Measurements from ENCODE around the gene ZNF598.

Gene ZNF598

DNA sequence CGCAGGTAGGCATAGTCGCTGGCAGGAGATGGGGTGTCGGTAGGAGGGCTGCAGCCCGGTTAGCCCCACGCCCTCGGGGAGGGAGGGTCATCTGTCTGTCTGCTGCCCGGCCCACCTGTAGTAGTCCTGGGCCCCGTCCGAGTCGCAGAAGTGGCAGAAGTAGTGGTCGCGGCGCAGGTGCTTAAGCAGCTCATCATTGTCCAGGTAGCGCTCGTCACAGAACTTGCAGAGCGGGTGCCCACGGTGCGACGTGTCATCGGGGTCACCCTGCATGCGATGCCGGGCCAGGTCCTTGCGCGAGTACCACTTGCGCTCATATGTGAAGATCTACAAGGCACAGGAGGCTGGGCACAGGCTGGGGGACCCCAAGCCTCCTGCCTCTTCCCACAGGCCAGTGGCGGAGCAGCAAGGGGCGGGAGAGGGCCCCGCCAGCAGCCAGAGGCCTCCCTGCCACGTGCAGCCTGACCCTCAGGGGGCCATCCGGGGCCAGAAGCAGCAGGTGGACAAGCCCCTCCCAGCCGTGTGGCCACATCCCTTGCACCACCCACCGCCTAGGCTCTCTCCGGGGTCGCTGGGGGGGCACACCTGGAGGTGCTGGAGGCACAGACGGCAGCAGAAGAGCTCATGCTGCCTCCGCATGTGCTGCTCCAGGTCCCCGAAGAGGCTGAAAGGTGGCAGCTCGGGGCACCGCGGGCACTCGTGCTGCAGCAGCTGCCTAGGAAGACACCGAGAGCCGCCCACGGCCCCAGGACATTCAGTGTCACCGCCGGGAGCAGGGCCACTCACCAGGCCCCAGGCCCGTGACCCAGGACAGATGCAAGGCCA, 7.0 kb downstream of the ZNF598 start:
- TF ChIP-seq YY1 (IDR thresholded peaks at IDR 0.05; ENCODE audit: low read depth) (no peak), TEAD4 (IDR thresholded peaks at IDR 0.05) (no peak), NFIC (IDR thresholded peaks at IDR 0.05) (no peak), CREB1 (IDR thresholded peaks at IDR 0.05; ENCODE audit: low read depth) (no peak), TCF12 (IDR thresholded peaks at IDR 0.05; ENCODE audit: low read depth) (no peak), EGR1 (IDR thresholded peaks at IDR 0.05) (no peak), TAF1 (IDR thresholded peaks at IDR 0.05; ENCODE audit: low read depth) (no peak), ZBTB7A (IDR thresholded peaks at IDR 0.05; ENCODE audit: low read depth) (no peak), CEBPB (IDR thresholded peaks at IDR 0.05) (no peak), FOXM1 (IDR thresholded peaks at IDR 0.05; ENCODE audit: borderline replicate concordance, low read depth) (no peak), RAD21 (IDR thresholded peaks at IDR 0.05; ENCODE audit: low read depth) (no peak), EP300 (IDR thresholded peaks at IDR 0.05; ENCODE audit: borderline replicate concordance) (no peak)
- TF ChIP-seq, protein P1, sequence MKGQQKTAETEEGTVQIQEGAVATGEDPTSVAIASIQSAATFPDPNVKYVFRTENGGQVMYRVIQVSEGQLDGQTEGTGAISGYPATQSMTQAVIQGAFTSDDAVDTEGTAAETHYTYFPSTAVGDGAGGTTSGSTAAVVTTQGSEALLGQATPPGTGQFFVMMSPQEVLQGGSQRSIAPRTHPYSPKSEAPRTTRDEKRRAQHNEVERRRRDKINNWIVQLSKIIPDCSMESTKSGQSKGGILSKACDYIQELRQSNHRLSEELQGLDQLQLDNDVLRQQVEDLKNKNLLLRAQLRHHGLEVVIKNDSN (IDR thresholded peaks at IDR 0.05) = no peak
- TF ChIP-seq, protein P2, sequence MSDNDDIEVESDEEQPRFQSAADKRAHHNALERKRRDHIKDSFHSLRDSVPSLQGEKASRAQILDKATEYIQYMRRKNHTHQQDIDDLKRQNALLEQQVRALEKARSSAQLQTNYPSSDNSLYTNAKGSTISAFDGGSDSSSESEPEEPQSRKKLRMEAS (IDR thresholded peaks at IDR 0.05) = no peak
- TF ChIP-seq, protein P3, sequence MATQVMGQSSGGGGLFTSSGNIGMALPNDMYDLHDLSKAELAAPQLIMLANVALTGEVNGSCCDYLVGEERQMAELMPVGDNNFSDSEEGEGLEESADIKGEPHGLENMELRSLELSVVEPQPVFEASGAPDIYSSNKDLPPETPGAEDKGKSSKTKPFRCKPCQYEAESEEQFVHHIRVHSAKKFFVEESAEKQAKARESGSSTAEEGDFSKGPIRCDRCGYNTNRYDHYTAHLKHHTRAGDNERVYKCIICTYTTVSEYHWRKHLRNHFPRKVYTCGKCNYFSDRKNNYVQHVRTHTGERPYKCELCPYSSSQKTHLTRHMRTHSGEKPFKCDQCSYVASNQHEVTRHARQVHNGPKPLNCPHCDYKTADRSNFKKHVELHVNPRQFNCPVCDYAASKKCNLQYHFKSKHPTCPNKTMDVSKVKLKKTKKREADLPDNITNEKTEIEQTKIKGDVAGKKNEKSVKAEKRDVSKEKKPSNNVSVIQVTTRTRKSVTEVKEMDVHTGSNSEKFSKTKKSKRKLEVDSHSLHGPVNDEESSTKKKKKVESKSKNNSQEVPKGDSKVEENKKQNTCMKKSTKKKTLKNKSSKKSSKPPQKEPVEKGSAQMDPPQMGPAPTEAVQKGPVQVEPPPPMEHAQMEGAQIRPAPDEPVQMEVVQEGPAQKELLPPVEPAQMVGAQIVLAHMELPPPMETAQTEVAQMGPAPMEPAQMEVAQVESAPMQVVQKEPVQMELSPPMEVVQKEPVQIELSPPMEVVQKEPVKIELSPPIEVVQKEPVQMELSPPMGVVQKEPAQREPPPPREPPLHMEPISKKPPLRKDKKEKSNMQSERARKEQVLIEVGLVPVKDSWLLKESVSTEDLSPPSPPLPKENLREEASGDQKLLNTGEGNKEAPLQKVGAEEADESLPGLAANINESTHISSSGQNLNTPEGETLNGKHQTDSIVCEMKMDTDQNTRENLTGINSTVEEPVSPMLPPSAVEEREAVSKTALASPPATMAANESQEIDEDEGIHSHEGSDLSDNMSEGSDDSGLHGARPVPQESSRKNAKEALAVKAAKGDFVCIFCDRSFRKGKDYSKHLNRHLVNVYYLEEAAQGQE (IDR thresholded peaks at IDR 0.05; ENCODE audit: low read depth) = no peak

DNA sequence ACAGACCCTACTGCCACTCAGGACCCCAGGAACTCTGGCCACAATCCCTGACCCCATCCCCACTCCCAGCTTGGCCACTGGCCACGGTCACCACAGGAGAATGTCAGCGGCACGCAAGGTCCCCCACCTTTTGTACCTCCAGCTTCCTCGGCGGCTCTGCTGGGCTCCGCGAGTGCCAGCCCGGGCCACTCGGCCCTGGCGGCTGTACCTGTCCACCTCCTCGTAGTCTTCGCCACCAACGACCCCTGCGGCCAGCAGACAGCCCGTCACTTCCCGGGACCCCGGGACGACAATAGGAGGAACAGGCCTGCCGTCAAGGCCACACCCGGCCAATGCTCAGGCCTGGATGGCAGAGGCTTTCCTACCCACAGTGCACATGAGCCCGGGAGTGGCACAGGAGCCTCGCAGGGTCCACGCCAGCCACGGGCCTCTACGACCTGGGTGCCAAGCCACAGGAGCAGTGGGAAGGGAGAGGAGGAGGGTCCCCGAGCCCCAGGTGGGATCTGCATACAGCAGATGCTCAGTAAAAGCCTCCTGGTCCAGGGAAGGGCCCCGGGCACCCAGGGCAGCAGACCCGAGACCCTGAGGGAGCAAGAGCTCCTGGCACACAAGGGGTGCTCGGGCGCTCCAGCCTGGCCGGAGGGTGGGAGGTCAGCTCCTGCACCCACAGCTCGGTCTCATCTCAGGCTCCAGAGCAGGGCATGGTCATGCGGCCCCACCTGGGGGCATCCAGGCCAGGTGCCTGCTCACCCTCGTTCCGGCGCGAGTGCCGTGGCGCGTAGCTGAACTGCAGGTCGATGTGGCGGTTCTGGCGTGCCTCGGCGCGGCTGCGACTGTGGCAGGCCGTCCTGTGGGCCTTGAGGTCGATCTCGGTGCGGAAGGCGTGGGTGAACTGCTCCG, 7.9 kb downstream of the ZNF598 start:
- no peak for TF ChIP-seq ZBTB7A (IDR thresholded peaks at IDR 0.05; ENCODE audit: low read depth)
- TF ChIP-seq NFIC (IDR thresholded peaks at IDR 0.05) = no peak
- TF ChIP-seq, protein P2 (IDR thresholded peaks at IDR 0.05) = no peak
- no peak for TF ChIP-seq CEBPB (IDR thresholded peaks at IDR 0.05)
- TF ChIP-seq, protein P3 (IDR thresholded peaks at IDR 0.05; ENCODE audit: low read depth) = no peak
- TF ChIP-seq EGR1 (IDR thresholded peaks at IDR 0.05) = no peak

DNA sequence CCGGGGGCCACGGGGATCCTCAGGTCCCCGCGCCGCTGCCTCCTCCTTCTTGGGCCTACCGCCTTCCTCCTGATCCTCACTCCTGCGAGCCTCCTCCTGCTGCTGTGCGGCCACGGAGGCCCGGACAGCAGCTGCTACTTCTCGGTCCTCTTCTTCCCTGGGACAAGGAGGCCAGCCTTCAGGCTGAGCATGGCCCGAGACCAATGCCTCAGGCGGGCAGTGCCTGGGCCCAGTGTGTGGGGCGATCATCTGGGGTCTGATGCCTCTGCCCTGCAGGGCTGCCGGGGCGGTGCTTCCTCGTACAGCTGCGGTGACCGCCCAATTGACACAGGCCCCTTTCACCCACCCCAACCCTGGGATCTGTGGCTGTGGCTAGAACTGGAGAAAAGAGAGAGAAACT, 8.6 kb downstream of the ZNF598 start:
- TF ChIP-seq CREB1 (IDR thresholded peaks at IDR 0.05; ENCODE audit: low read depth) (no peak), FOXM1 (IDR thresholded peaks at IDR 0.05; ENCODE audit: borderline replicate concordance, low read depth) (no peak), YY1 (IDR thresholded peaks at IDR 0.05; ENCODE audit: low read depth) (no peak), CEBPB (IDR thresholded peaks at IDR 0.05) (no peak), ZBTB7A (IDR thresholded peaks at IDR 0.05; ENCODE audit: low read depth) (no peak), RAD21 (IDR thresholded peaks at IDR 0.05; ENCODE audit: low read depth) (no peak)
- TF ChIP-seq, protein P2 (IDR thresholded peaks at IDR 0.05) = no peak

DNA sequence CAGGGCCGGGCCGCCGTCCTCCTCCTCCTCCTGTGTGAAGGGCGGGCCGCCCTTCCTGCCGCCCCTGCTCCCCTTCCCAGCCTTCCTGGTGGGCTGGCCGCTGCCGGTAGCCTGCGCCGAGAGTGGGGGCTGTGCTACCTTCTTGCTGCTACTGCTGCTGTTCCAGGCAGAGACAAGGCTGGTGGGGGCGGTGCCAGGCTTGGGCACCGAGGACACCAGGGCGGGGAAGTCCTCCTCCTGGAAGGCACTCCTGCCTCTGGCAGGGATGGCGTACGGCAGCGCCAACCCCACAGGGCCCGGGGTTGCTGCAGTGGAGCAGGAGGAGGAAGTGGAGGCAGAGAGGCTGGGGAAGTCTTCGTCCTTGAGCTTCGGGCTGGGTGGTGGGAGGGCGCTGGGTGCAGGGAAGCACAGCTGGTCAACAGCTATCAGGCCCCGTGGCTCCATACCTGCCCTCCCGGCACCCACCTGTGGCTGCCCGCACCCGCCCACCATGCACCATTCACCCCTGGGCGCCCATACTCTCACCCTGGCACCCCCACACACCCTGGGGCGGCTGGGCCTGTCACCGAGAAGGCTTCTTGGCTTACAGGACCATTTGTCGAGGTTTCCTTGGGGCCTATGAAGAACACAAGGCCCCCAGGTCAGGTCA, 9.6 kb downstream of the ZNF598 start:
- no peak for TF ChIP-seq EP300 (IDR thresholded peaks at IDR 0.05; ENCODE audit: borderline replicate concordance)
- TF ChIP-seq TCF12 (IDR thresholded peaks at IDR 0.05; ENCODE audit: low read depth) = no peak
- TF ChIP-seq, protein P2 (IDR thresholded peaks at IDR 0.05) = no peak
- no peak for TF ChIP-seq EGR1 (IDR thresholded peaks at IDR 0.05)
- no peak for TF ChIP-seq TEAD4 (IDR thresholded peaks at IDR 0.05)
- TF ChIP-seq YY1 (IDR thresholded peaks at IDR 0.05; ENCODE audit: low read depth) = no peak
- TF ChIP-seq CREB1 (IDR thresholded peaks at IDR 0.05; ENCODE audit: low read depth) = no peak
- TF ChIP-seq, protein P1 (IDR thresholded peaks at IDR 0.05) = no peak
- TF ChIP-seq, protein P3 (IDR thresholded peaks at IDR 0.05; ENCODE audit: low read depth) = no peak
- no peak for TF ChIP-seq ZBTB7A (IDR thresholded peaks at IDR 0.05; ENCODE audit: low read depth)
- no peak for TF ChIP-seq RAD21 (IDR thresholded peaks at IDR 0.05; ENCODE audit: low read depth)
- no peak for TF ChIP-seq CEBPB (IDR thresholded peaks at IDR 0.05)
- TF ChIP-seq TAF1 (IDR thresholded peaks at IDR 0.05; ENCODE audit: low read depth) = no peak
- TF ChIP-seq FOXM1 (IDR thresholded peaks at IDR 0.05; ENCODE audit: borderline replicate concordance, low read depth) = no peak
